SKM-1 treated with dmso at 0.1 percent for 144 hours (cell line): Measurements from ENCODE around the gene PARVA.
A peak's percentile ranks its signal among the peaks of the same experiment; 100 is the strongest.
"Not testable (repeated sequence)": the region's sequence is repeated elsewhere in the genome, so short reads cannot be mapped to it uniquely, and the experiment has no call there.

Experiments
- DNase-seq: peaks from one replicate; lab custom pipeline; 2025; ENCODE audit not compliant: unreplicated experiment; lab: John Stamatoyannopoulos, UW

The PARVA gene

GRCh38 chr11:12496181-12497025 lies 119.0 kb downstream of the PARVA start:
- peak; percentile 10 for DNase-seq

DNA sequence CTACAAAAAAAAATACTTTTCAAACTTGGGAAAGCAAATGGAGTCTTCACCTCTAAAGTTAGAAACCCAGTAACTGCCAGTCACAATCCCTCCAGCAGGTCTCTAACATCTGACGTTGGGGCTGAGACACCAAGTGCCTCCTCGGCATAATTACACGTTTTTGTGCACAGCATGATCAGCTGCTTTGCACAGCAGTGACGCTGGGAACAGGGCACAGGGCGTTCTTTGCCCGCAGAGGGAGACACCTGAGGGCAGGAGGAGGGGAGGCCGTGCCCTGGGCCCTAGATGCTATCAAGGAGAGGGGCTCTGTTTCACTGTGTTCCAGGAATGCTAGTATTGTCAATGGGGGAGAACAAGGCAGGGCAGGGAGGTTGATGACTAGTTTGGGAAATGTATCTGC lies 120.1 kb downstream of the PARVA start:
- DNase-seq: no peak

GRCh38 chr11:12499071-12499470 lies 121.7 kb downstream of the PARVA start:
- no peak for DNase-seq

DNA sequence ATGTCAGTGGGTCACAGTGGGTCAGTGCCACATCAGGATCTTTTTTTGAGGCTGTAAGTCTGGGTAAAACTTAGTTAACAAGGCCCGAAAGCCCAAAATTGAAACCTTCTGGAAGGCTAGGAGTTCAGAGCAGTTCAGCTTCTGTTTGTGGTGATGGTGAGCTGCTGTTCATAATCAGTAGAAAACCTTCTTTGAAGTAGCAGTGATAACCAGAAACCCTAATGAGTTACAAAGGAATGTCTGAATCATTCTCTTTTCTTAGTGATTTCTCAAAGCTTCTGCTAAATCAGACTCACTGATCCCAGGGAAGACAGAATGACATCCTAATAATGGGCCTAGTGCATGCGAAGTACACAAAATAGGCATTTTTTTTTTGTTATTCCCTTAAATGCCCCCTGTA lies 124.7 kb downstream of the PARVA start:
- no peak for DNase-seq

DNA sequence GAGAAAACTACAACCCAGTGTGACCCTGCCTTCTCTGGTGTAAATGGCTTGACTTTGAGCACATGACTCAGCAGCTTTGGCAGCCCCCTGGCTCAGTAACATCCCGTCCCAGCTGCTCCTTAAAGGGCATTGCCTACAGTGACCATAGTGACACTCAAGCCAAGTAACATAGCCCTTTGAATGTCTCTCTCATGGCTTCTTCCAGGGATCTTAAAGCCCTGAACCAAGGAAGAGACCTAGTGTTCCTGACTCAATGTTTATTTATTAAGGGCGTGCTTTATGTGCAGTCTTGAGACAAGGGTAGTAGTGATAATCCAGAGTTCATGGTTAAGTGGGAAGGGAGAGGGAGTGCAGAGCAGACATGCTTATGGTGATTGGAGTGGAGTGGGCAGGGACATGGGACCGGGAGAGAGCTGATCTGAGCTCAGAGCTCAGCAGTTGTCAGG lies 125.7 kb downstream of the PARVA start:
- no peak for DNase-seq

GRCh38 chr11:12503886-12504285 lies 126.5 kb downstream of the PARVA start:
- no peak for DNase-seq

DNA sequence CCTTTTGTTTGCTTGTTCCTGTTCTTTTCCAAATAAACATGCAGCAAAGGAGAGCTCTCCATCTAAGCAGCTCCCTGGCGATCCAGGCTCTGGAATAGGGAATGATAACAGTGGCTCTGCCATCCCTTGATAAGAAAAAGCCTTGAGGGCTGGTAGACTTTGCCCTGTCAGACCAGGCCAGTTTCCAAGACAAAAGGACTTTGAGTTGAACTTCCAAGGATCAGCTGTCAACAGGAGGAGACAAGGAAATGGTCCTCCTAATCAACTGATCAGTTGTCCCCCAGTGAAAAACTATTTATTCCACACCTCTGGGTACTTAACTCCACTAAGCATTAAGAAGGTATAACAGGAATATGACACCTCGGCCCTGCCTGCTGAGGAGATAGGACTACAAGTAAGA lies 127.8 kb downstream of the PARVA start:
- no peak for DNase-seq

DNA sequence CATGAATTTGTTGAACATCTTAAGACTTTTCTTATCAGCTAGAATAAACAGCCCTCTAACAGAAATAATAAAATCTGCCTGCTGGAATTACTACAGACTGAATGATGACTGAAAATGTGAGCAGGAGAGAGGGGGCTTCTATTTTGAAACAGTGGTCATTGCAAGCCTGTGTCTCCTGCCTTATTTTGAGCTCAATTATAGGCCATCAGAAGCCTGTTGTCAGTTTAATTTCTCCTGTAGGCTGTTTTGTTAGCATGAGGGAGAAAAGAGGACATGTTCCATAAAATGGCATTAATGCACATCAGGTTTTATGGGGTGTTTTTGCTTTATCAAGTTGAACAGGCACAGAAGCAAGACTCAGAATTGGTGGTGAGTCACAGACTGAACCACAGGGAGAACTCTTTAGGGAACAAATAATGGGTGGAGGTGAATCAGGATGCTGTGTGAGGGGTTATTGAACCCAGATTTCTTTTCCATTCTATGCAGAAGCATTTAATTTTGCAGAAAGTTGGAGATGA lies 129.1 kb downstream of the PARVA start:
- no peak for DNase-seq

DNA sequence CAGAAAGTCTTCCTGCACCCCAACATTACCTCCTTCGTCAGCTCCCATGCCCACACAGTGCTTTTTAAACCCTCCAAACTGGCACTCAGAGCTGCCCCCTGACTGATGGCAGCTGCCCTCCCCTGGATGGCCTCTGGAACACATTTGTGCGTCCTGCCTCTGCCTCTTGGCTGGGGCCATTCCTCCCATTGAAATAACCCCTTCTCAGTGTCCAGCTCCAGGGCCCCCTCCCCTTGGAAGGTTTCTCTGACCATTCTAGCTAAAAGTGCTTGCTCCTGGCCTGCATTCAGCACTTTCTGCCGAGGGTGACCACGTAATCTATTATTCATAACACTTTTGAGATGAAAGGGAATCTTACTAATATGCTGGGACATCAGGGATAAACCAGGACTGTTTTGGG lies 130.0 kb downstream of the PARVA start:
- no peak for DNase-seq

DNA sequence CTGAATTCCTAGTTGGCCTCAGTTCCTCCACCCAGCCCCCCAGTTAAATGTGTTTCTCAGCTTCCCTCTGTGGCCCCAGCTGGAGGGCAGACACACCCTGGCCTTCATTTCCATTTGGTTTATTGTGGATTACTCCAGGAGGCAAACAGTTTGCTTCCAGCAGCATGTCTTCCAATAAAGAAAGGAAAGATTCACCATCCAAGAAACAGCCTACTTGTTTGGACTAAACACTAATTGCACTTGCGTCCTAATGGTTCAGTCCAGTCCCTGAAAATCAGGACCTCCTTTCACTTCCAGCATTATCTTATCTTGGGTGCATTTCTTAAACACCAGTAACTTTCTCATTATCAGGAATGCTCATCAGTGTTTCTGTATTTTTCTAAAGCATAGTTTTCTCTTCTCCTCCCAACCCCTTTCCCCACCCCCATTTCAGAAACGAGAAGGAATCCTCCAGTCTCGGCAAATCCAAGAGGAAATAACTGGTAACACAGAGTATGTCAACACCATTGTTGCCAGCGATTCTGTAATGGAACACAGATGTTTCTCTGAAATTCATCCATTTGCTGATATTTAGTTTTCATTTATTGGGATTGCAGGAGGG lies 130.9 kb downstream of the PARVA start:
- no peak for DNase-seq

DNA sequence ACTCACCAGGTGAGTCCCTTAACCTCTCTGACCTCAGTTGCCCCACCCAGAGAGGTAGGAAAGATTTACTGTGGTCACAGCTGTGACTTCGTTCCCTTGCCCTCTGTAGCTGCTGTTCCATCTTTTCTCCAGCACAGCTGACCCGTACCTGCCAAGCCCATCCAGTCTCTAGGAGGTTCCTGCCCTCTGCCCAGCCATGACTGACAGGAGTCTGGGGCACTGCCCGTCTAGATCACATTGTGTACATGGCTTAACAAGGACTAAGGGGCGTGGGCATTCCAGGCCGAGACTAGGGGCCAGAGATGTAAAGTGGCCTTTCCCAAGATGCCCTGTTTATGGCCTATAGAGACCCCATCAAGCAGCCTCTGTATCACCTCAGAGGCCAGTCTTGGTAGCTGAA lies 132.0 kb downstream of the PARVA start:
- DNase-seq: no peak

GRCh38 chr11:12512132-12512531 lies 134.8 kb downstream of the PARVA start:
- DNase-seq: no peak

- no peak for DNase-seq
Measured at GRCh38 chr11:12512826-12513395, 135.5 kb downstream of the PARVA start.

GRCh38 chr11:12516387-12517105 lies 139.2 kb downstream of the PARVA start:
- DNase-seq: no peak

DNA sequence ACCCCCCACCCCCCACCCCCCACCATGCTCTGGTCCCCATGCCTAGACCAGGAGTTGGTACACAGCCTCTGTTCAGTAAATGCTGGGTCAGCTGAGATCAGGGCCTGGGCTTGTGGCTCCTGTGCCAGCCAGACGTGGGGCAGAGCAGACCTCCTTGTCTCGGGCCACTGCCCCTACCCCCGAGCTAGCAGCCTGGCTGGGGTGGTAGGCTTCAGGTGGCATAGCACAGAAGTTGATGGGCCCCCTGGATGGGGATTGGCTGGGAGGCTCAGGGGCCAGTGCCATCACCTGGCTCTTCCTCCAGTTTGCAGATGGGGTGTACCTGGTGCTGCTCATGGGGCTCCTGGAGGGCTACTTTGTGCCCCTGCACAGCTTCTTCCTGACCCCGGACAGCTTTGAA lies 139.9 kb downstream of the PARVA start:
- DNase-seq: no peak

- DNase-seq: no peak
Measured at GRCh38 chr11:12517741-12518140, 140.4 kb downstream of the PARVA start.

DNA sequence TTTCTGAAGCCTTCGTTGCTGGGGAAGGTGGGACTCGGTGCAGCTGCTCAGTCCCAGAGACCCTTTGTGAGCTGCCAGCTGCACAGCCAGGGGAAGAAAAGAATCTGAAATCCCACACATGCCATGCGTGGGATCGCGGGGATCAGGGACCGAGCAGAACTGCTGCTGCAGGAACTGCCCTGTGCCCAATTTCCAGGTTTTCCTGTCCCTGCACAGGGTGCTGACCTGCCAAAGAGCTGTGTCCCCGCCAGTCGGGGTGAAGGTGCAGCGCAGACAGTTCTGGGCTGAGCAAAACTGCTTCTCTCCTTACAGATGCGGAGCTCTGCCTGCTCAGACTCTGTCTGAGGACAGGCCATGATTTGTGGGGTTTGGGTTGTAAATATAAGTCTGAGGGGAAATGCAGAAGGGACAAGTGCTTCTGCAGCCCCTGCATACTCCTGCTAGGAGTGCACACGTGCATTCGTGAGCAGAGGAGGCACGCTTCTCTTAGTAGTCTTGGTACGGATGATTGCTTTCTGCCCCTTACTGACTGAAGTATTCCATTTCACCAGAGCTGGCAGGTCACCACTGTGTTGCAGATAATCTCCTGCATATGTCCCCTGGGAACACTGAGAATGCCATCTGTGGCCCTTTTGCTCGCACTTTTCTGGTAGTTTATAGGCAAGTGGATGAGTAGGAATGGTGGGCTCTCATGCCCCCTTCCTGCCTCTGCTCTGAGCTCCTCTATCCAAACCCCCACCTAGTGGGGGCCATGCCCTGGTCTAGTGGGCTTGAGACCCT lies 141.4 kb downstream of the PARVA start:
- no peak for DNase-seq

DNA sequence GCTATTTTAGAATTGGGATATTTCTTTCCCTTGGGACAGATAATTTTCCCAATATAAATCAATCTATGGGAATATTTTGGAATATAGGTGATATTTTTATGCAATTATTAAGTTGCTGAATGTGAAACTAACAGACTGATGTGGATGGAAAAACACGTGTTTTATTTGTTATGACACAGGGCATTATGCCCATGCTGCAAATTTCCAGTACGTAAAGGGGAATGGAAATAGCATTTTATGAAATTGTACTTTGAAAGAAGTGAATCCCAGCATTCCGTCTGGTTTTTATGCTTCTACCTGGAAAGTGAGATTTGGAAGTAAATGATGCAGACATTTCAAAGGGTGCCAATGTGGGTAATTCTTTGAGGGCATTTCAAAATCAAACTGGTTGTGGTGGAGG lies 142.7 kb downstream of the PARVA start:
- DNase-seq: no peak

- not testable (repeated sequence) for DNase-seq
Measured at GRCh38 chr11:12520576-12520975, 143.2 kb downstream of the PARVA start.

DNA sequence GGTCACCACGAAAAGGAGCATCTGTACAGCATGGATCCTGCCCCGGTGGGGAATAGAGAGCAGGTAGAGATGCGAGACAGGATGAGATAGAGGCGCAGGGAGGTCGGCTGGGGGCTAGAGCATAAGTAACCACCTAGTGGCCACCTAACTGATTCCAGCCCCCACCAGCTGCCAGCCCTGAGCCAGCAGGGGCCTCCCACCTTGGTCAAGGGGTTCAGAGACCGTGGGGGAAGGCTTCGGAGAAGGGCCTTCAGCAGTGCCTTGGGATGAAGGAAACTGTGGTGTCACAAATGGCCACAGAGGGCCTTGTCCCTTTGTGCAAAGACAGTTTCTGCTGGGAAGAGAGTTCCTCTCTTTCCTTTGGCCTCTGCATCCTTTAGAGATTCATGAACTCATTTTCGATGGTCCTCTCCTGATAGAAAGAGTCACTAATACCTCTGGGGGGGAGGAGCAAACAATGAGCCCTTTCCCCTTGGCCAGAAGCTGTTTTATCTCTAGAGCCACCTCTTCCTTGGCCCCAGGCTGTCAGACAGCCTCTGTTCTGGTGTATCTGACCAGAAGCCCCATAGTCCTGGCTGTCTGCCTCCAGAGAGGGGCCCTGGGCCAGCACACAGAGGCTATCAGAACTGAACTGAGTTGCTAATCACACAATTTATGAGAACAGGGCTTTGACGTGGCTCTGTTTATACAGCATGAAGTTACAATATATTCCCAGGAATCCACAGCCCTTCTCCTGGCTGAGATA lies 146.0 kb downstream of the PARVA start:
- DNase-seq: no peak
